Measurements from ENCODE around the gene WNT2. TPM values are rescaled to one million over a fixed set of nuclear protein-coding genes. Genes with fewer than 3 reads are reported as not detected.

Gene WNT2
- total RNA-seq, 1 donor = 9.9 TPM

- no peak for TF ChIP-seq CTCF (IDR thresholded peaks at IDR 0.05; ENCODE audit: insufficient read depth, low read length)
- no peak overlapping the region for H3K4me3 ChIP-seq (ENCODE audit: low read depth, low read length)
- DNase-seq (ENCODE audit: low read depth) = no peak
Observed at GRCh38 chr7:117243390-117243789, 79.5 kb downstream of the WNT2 start.

GRCh38 chr7:117241088-117241487 lies 81.8 kb downstream of the WNT2 start:
- DNase-seq (ENCODE audit: low read depth) = no peak
- no peak for TF ChIP-seq CTCF (IDR thresholded peaks at IDR 0.05; ENCODE audit: insufficient read depth, low read length)

GRCh38 chr7:117238937-117239336 lies 83.9 kb downstream of the WNT2 start:
- TF ChIP-seq CTCF (IDR thresholded peaks at IDR 0.05; ENCODE audit: insufficient read depth, low read length) = no peak
- no peak for DNase-seq (ENCODE audit: low read depth)
- no peak overlapping the region for H3K4me3 ChIP-seq (ENCODE audit: low read depth, low read length)

More at GRCh38 chr7:117241088-117241487, 81.8 kb downstream of the WNT2 start:
- H3K4me3 ChIP-seq (ENCODE audit: low read depth, low read length) = no peak overlapping the region

- no peak for DNase-seq (ENCODE audit: low read depth)
- TF ChIP-seq CTCF (IDR thresholded peaks at IDR 0.05; ENCODE audit: insufficient read depth, low read length) = no peak
Observed at GRCh38 chr7:117238472-117238871, 84.4 kb downstream of the WNT2 start.

DNA sequence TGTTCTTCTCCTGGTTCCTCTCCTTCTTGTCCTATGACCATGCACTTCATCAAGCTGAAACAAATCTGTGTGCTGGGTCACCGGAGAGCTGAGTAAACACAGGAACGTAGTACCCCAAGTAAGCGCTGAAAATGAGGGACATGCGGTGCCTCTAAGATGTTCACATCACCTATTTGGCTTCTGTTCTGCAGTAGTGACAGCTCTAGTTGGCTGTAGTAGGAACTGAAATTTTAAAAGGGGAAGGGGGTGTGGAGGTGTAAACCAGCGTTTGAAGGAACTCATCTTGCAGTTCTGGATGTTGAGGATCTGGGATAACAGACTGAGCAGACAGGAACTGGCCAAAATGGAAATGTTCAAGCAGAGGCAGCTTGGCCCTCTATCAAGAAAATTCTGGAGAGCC lies 85.2 kb downstream of the WNT2 start:
- no peak for DNase-seq (ENCODE audit: low read depth)
- H3K4me3 ChIP-seq (ENCODE audit: low read depth, low read length) = no peak overlapping the region
- no peak for TF ChIP-seq CTCF (IDR thresholded peaks at IDR 0.05; ENCODE audit: insufficient read depth, low read length)

More at GRCh38 chr7:117238472-117238871, 84.4 kb downstream of the WNT2 start:
- no peak overlapping the region for H3K4me3 ChIP-seq (ENCODE audit: low read depth, low read length)

GRCh38 chr7:117231047-117231359 lies 91.9 kb downstream of the WNT2 start:
- no peak for DNase-seq (ENCODE audit: low read depth)

More at GRCh38 chr7:117231047-117231359, 91.9 kb downstream of the WNT2 start:
- TF ChIP-seq CTCF (IDR thresholded peaks at IDR 0.05; ENCODE audit: insufficient read depth, low read length) = no peak
- no peak overlapping the region for H3K4me3 ChIP-seq (ENCODE audit: low read depth, low read length)
